ENCODE measurements around the gene MEGF6.

The MEGF6 gene

GRCh38 chr1:3535732-3536131, 75.6 kb downstream of the MEGF6 start:
- H3K27ac ChIP-seq, result no peak overlapping the region

GRCh38 chr1:3534803-3535637, 76.3 kb downstream of the MEGF6 start:
- TF ChIP-seq ZFX (IDR thresholded peaks at IDR 0.05; ENCODE audit: borderline replicate concordance) (no peak), CTCF (IDR thresholded peaks at IDR 0.05) (no peak)
- H3K27ac ChIP-seq, result no peak overlapping the region

More at GRCh38 chr1:3535732-3536131, 75.6 kb downstream of the MEGF6 start:
- TF ChIP-seq ZFX (IDR thresholded peaks at IDR 0.05; ENCODE audit: borderline replicate concordance) (no peak), CTCF (IDR thresholded peaks at IDR 0.05) (no peak)

GRCh38 chr1:3533067-3534048, 78.0 kb downstream of the MEGF6 start:
- no peak for TF ChIP-seq ZFX (IDR thresholded peaks at IDR 0.05; ENCODE audit: borderline replicate concordance)
- no peak for TF ChIP-seq CTCF (IDR thresholded peaks at IDR 0.05)

GRCh38 chr1:3531928-3532327, 79.4 kb downstream of the MEGF6 start:
- peak overlapping the region; percentile 84 for H3K27ac ChIP-seq
- no peak for TF ChIP-seq CTCF (IDR thresholded peaks at IDR 0.05)
- TF ChIP-seq ZFX (IDR thresholded peaks at IDR 0.05; ENCODE audit: borderline replicate concordance), result no peak

More at GRCh38 chr1:3533067-3534048, 78.0 kb downstream of the MEGF6 start:
- H3K27ac ChIP-seq, result no peak overlapping the region

GRCh38 chr1:3530926-3531818, 80.1 kb downstream of the MEGF6 start:
- H3K27ac ChIP-seq, result peak overlapping the region; percentile 84

More at GRCh38 chr1:3530926-3531818, 80.1 kb downstream of the MEGF6 start:
- TF ChIP-seq CTCF (IDR thresholded peaks at IDR 0.05) (no peak), ZFX (IDR thresholded peaks at IDR 0.05; ENCODE audit: borderline replicate concordance) (no peak)
